ENCODE data around the gene ALPK1.

DNA sequence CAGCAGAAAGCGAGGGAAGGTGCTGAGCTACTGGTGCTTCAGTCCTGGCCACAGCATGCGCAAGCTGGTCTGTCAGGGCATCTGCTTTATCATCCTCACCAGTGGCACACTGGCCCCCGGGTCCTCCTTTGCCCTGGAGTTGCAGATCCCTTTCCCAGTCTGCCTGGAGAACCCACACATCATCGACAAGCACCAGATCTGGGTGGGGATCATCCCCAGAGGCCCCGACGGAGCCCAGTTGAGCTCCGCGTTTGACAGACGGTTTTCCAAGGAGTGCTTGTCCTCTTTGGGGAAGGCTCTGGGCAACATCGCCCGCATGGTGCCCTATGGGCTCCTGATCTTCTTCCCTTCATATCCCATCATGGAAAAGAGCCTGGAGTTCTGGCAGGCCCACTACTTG is 60.3 kb downstream of the ALPK1 start:
- TF ChIP-seq CTCF (conservative IDR thresholded peaks at IDR 0.05; ENCODE audit: low read depth, low read length) (no peak), EZH2 (IDR thresholded peaks at IDR 0.05; ENCODE audit: borderline replicate concordance, low read depth, low read length, poor library complexity, severe bottlenecking) (no peak)

All from A673 (cell line).